Chondrocyte (in vitro differentiated cells): ENCODE data around the gene ATP4A. TPM values are rescaled to one million over a fixed set of nuclear protein-coding genes. Genes with fewer than 3 reads are reported as not detected.

ENCODE experiments used
- DNase-seq: peaks from one replicate; pipeline ENCODE4 v3.0.0; 2021; ENCODE audit warnings: mixed read lengths, low spot score
- H3K27ac Mint-ChIP-seq: one replicate; pipeline ENCODE4 v1.8.0; 2021; ENCODE audit warnings: mild to moderate bottlenecking, moderate library complexity, mixed read lengths; ENCODE audit not compliant: unreplicated experiment
- H3K27me3 Mint-ChIP-seq: 2 replicates; pipeline ENCODE4 v1.8.0; 2021; ENCODE audit warnings: low read depth, mixed read lengths
- H3K36me3 Mint-ChIP-seq: 2 replicates; pipeline ENCODE4 v1.8.0; 2021; ENCODE audit warnings: low read depth, mixed read lengths
- H3K4me1 Mint-ChIP-seq: 2 replicates; pipeline ENCODE4 v1.8.0; 2021; ENCODE audit warnings: low read depth, mild to moderate bottlenecking, mixed read lengths
- H3K4me3 Mint-ChIP-seq: one replicate; pipeline ENCODE4 v1.8.0; 2021; ENCODE audit warnings: mild to moderate bottlenecking, moderate library complexity, mixed read lengths; ENCODE audit not compliant: unreplicated experiment
- H3K9me3 Mint-ChIP-seq: 2 replicates; pipeline ENCODE4 v1.8.0; 2021; ENCODE audit warnings: low read depth, mixed read lengths
- CTCF ChIP-seq: fragments of 200-600 bp; sonication (generic); IDR thresholded peaks from 2 replicates; pipeline ENCODE4 v1.5.0; 2021; ENCODE audit warnings: antibody characterized with exemption, mild to moderate bottlenecking, moderate library complexity
- total RNA-seq: library from RNA; stranded (reverse); gene quantifications from 3 replicates; pipeline ENCODE4 v1.2.1, GENCODE V29; 2021

Gene ATP4A
- total RNA-seq, 1 donor from 2014 or later = not detected

GRCh38 chr19:35560677-35561076 is 2.8 kb downstream of the ATP4A start:
- no peak for DNase-seq
- no peaks in the 10 kb centered on the region for H3K9me3 Mint-ChIP-seq
- no peak overlapping the region for H3K27ac Mint-ChIP-seq
- no peaks in the 10 kb centered on the region for H3K36me3 Mint-ChIP-seq
- H3K4me3 Mint-ChIP-seq = no peak overlapping the region
- peaks cover 4% of the 10 kb centered on the region for H3K4me1 Mint-ChIP-seq
- TF ChIP-seq CTCF = no peak
- H3K27me3 Mint-ChIP-seq = peaks cover 41% of the 10 kb centered on the region

- H3K4me3 Mint-ChIP-seq = no peak overlapping the region
- H3K27ac Mint-ChIP-seq = no peak overlapping the region
- H3K27me3 Mint-ChIP-seq = peaks cover 41% of the 10 kb centered on the region
Observed at GRCh38 chr19:35560271-35560670, 3.2 kb downstream of the ATP4A start.

GRCh38 chr19:35559781-35560180 is 3.7 kb downstream of the ATP4A start:
- Mint-ChIP-seq H3K27ac (no peak overlapping the region), H3K9me3 (no peaks in the 10 kb centered on the region), H3K36me3 (no peaks in the 10 kb centered on the region), H3K4me3 (no peak overlapping the region), H3K4me1 (peaks cover 4% of the 10 kb centered on the region), H3K27me3 (peaks cover 41% of the 10 kb centered on the region)
- no peak for TF ChIP-seq CTCF
- no peak for DNase-seq

More at GRCh38 chr19:35560271-35560670, 3.2 kb downstream of the ATP4A start:
- Mint-ChIP-seq H3K4me1 (peaks cover 4% of the 10 kb centered on the region), H3K9me3 (no peaks in the 10 kb centered on the region), H3K36me3 (no peaks in the 10 kb centered on the region)
- no peak for DNase-seq
- no peak for TF ChIP-seq CTCF

GRCh38 chr19:35559281-35559659 is 4.2 kb downstream of the ATP4A start:
- Mint-ChIP-seq H3K4me1 (peaks cover 4% of the 10 kb centered on the region), H3K9me3 (no peaks in the 10 kb centered on the region), H3K27me3 (peaks cover 41% of the 10 kb centered on the region), H3K4me3 (no peak overlapping the region), H3K27ac (no peak overlapping the region), H3K36me3 (no peaks in the 10 kb centered on the region)
- no peak for TF ChIP-seq CTCF
- DNase-seq = no peak

GRCh38 chr19:35558400-35559280 is 4.8 kb downstream of the ATP4A start:
- Mint-ChIP-seq H3K27ac (no peak overlapping the region), H3K4me1 (peaks cover 4% of the 10 kb centered on the region), H3K36me3 (no peaks in the 10 kb centered on the region), H3K27me3 (peaks cover 41% of the 10 kb centered on the region), H3K4me3 (peak overlapping the region; percentile 76), H3K9me3 (no peaks in the 10 kb centered on the region)
- no peak for TF ChIP-seq CTCF
- DNase-seq = peak; percentile 74
